GM12874 (cell line): ENCODE measurements around the gene FGF2.

Experiments
- CTCF ChIP-seq: IDR thresholded peaks from 2 replicates; pipeline ENCODE4 v1.5.1; 2011; ENCODE audit warnings: low read depth, mild to moderate bottlenecking, control low read depth, low read length, moderate library complexity; ENCODE audit not compliant: insufficient read depth

Gene FGF2

DNA sequence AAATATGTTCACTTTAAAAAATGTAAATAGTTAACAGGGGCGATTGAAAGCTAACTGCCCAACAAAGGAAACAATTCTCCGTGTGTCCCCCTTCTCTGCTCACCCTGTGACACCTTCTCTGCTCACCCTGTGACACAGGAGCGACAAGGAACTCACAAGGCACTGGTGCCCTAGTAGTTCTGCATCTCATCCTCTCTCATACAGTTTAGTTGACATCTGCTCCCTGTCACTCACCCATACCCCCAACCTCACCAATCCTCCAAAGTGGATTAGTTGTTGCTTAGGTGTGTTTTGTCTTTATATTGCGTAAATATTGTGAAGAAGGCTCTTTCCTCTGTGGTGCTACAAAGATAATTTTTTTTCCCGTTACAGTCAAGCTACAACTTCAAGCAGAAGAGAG, 49.3 kb downstream of the FGF2 start:
- TF ChIP-seq CTCF: no peak

- no peak for TF ChIP-seq CTCF
Observed at GRCh38 chr4:122876456-122876855, 49.8 kb downstream of the FGF2 start.

DNA sequence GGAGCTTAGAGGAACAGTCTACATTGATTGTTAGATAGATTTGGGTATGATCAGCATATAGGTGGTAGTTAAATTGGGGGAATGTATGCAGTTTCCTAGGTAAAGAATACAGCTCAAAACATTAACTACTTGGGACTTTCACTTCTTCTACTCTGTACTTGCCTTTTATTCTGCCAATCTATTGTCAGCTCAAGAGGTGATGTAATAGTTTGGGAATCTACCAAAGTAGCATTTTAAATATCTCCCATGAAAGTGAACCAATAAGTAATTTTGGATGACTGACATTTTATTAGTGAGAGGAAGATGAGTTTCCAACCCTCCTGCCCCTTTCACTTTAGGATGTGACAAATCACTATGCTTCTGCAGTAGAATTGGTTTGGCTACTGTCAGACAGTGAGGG, 52.4 kb downstream of the FGF2 start:
- no peak for TF ChIP-seq CTCF

- TF ChIP-seq CTCF: no peak
Observed at GRCh38 chr4:122882857-122883735, 56.5 kb downstream of the FGF2 start.

DNA sequence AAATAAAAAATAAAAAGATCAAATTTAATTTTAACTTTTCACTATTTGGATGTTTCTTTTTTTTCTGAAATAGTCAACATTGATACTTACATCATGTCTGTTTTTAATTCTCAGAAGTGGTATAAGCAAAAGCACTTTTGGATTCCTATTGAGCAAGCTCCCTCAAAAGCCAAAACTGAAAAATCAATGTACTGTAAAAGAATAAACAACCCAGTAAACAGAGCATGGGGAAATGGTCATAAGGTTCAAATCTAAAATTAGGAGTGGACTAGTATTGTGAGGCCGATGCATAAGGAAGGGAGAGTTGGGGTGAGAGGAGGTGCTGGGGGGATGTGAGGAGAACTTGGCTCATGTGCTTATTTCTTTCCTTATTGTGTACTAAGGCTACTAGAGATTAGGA, 57.9 kb downstream of the FGF2 start:
- no peak for TF ChIP-seq CTCF

GRCh38 chr4:122889726-122890125, 63.1 kb downstream of the FGF2 start:
- TF ChIP-seq CTCF: no peak

DNA sequence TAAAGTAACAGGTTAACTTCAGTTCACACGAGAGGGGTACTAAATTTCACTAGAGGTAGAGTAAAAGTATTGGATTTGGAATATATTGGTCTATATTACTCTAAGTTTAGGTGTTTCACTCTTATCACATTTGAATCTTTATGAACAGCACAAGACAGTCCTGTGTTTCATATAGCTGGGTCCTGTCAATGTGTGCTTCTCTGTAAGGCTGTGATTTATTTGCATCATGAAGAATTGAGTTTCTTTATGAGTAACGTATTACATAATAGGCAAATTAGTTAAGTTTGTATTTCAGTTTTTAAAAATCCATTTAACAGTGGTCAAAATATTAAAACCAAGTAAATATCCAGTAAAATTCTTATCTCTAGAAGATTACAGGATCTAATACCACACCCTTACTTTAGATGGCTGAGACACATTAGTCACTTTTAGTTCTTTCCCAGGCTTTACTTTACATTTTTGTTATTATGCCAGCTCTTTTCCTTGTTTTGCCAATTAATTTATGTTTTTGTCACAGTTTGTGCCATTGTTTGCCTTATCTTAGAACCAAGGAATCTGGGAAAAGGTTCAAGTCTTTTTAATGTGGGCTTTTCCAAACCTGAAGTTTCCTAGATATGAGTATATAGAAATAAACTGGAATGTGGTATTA, 63.6 kb downstream of the FGF2 start:
- TF ChIP-seq CTCF: no peak
